CD4-positive, alpha-beta T cell treated with Interleukin-12 subunit alpha and Interleukin-12 subunit beta, for 1 hour (primary cell): ENCODE results near the gene CCT3.

Source experiments
- DNase-seq: peaks from one replicate; pipeline ENCODE4 v3.0.0-alpha.2; 2020

Gene CCT3

DNA sequence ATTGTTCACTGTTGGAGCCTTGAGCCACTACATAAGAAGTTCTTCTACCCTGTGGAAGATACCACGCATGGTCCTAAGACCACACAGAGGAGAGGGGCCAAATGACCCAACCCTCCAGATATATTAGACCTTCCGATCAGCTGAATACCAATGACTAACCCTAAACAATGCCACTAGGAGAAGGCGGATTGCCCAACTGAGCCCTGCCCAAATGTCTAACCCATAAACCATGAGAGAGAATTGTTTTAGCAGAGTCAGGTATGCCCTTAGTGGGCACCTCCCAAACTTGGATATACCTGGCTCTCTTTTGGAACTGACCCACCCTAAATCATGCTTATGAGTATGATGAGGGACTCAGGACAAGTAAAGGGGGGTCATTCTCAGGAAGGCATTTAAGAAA, 67.8 kb downstream of the CCT3 start:
- no peak for DNase-seq

DNA sequence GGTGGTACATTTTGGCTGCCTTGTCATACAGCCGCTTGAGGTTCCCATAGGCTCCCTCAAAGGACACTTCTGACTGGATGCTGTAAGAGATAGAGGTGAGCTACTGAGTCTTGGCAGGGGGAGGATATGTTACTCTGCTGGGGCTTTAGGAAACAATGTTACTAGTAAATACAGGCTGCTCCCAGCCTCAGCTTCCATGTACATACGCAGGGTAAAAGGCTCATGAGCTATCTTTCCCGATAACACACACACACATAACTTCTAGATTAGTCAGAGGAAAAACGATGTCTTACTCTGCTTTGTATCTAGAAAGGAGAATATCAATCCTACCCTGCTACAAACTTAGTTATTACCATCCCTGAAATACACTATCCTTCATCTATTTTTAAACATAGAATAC, 69.8 kb downstream of the CCT3 start:
- no peak for DNase-seq

DNA sequence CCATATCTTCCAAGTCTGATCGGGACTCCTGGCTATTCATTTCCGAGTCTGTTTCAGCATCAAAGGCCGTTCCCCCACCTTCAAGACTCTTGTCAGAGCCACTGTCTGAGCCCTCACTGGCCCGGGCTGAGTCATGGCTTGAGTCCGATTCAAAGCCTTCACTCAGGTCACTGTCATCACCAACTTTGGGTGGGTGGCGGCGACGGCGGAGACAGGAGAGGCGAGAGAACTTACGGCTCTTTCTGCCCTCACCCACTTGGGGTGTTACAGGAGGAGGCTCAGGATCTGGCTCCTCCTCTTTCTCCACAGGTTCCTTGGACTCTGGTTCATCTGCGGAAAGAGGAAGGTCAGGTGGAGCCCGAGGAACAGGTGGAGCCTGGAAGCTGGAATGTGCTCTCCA, 72.0 kb downstream of the CCT3 start:
- no peak for DNase-seq

GRCh38 chr1:156263288-156263655, 74.8 kb downstream of the CCT3 start:
- no peak for DNase-seq

DNA sequence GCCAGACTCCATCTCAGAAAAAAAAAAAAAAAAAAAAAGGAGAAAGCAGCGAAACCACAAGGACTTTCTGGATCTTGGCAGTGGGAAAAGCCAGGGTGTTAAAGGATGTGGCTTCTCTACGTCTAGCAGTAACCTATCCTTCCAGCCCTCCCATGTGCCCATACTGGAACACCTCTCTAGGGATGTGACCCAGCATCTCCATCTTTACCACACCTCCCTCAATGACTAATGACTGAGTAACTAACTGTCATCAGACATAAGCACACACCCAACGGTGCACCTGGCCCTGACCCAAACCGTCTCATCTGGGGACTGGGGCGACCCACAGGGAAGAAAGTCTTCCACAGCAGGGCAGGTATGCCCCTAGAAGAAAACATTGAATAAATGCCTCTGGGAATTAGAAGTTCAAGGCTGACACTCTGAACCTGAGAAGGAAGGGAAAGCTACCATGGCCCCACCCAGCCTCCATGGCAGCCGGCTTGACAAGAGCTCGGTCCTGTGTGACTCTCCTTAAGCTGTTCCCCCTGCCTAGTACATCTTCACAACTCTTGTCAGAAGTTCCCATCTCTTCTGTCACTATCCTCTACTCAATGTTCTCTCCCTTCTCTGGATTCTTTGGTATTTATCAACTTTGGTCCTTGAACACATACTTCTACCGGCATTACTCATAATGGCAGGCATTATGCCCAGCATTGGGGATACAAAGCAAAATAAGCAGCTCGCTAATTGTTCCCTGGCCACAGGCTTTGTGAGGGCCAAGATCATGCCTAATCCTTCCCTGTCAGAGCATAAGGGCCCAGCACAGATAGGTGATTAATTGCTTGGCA, 75.4 kb downstream of the CCT3 start:
- no peak for DNase-seq

DNA sequence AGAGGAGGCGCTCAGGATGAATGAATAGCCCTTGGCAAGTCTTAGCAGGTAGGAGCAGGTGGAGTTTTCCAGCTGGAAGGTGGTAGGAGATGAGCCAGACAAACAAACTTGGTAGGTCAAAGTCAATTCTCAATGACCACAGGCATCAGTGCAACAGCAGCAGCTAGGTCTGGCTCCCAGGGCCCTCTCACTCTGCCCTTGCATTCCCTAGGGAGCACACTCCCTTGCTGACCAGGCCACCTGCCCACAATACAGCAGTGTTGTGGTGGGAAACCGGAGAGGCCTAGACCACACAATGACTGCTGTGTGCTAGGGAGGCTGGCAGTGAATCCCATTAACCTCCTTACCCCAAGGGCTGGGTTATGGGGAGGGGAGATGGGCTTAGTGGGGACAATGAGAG, 77.2 kb downstream of the CCT3 start:
- DNase-seq = no peak

GRCh38 chr1:156259805-156260204, 78.3 kb downstream of the CCT3 start:
- DNase-seq = no peak
